ENCODE measurements around the gene MAN2B2.
A peak's percentile ranks its signal among the peaks of the same experiment; 100 is the strongest.

MAN2B2 gene

GRCh38 chr4:6563935-6564645 lies 10.9 kb upstream of the MAN2B2 start:
- Histone ChIP-seq H3K4me3 (ENCODE audit: low read depth, low read length) (peak overlapping the region; percentile 40), H3K9me3 (ENCODE audit: severe bottlenecking) (no peaks in the 10 kb centered on the region), H3K27ac (no peak overlapping the region), H3K36me3 (no peaks in the 10 kb centered on the region), H3K27me3 (ENCODE audit: insufficient read depth, low read depth, severe bottlenecking) (peaks cover 36% of the 10 kb centered on the region)
- DNase-seq, result peak; percentile 27
- TF ChIP-seq, protein P1, sequence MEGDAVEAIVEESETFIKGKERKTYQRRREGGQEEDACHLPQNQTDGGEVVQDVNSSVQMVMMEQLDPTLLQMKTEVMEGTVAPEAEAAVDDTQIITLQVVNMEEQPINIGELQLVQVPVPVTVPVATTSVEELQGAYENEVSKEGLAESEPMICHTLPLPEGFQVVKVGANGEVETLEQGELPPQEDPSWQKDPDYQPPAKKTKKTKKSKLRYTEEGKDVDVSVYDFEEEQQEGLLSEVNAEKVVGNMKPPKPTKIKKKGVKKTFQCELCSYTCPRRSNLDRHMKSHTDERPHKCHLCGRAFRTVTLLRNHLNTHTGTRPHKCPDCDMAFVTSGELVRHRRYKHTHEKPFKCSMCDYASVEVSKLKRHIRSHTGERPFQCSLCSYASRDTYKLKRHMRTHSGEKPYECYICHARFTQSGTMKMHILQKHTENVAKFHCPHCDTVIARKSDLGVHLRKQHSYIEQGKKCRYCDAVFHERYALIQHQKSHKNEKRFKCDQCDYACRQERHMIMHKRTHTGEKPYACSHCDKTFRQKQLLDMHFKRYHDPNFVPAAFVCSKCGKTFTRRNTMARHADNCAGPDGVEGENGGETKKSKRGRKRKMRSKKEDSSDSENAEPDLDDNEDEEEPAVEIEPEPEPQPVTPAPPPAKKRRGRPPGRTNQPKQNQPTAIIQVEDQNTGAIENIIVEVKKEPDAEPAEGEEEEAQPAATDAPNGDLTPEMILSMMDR (IDR thresholded peaks at IDR 0.05; ENCODE audit: low read depth, low read length), result no peak

- no peaks in the 10 kb centered on the region for H3K36me3 ChIP-seq
- no peaks in the 10 kb centered on the region for H3K9me3 ChIP-seq (ENCODE audit: severe bottlenecking)
- TF ChIP-seq, protein P1 (IDR thresholded peaks at IDR 0.05; ENCODE audit: low read depth, low read length), result no peak
- no peak overlapping the region for H3K27ac ChIP-seq
- no peak overlapping the region for H3K4me3 ChIP-seq (ENCODE audit: low read depth, low read length)
- H3K27me3 ChIP-seq (ENCODE audit: insufficient read depth, low read depth, severe bottlenecking), result peaks cover 35% of the 10 kb centered on the region
- DNase-seq, result no peak
These were observed 9.1 kb upstream of the MAN2B2 start for GRCh38 chr4:6565691-6566390.

- Histone ChIP-seq H3K36me3 (no peaks in the 10 kb centered on the region), H3K27ac (no peak overlapping the region), H3K27me3 (ENCODE audit: insufficient read depth, low read depth, severe bottlenecking) (peaks cover 31% of the 10 kb centered on the region), H3K4me3 (ENCODE audit: low read depth, low read length) (no peak overlapping the region), H3K9me3 (ENCODE audit: severe bottlenecking) (peaks cover under 1% of the 10 kb centered on the region)
- DNase-seq, result no peak
- TF ChIP-seq, protein P1 (IDR thresholded peaks at IDR 0.05; ENCODE audit: low read depth, low read length), result no peak
These were observed 8.4 kb upstream of the MAN2B2 start for GRCh38 chr4:6566391-6567190.

DNA sequence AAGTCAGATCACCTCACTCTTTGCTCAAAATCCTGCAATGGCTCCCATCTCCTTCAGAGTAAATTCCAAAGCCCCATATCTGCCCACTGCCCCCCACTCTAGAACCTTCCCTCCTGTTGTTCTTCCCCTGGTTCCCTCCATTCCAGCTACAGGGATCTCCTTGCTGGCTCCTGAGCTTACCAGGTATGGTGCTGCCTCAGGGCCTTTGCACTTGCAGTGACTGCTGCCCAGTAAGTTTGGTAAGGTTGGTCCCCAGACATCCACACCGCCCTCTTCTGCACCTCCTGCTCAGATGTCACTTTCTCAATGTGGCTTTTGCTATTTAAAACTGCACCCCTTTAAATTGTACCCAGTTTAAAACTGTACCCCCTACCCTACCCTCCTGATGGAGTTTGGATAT lies 7.8 kb upstream of the MAN2B2 start:
- Histone ChIP-seq H3K9me3 (ENCODE audit: severe bottlenecking) (peaks cover 2% of the 10 kb centered on the region), H3K27me3 (ENCODE audit: insufficient read depth, low read depth, severe bottlenecking) (peaks cover 25% of the 10 kb centered on the region), H3K36me3 (no peaks in the 10 kb centered on the region), H3K27ac (no peak overlapping the region), H3K4me3 (ENCODE audit: low read depth, low read length) (no peak overlapping the region)
- DNase-seq, result no peak
- TF ChIP-seq, protein P1 (IDR thresholded peaks at IDR 0.05; ENCODE audit: low read depth, low read length), result no peak

GRCh38 chr4:6568148-6568547 lies 6.8 kb upstream of the MAN2B2 start:
- TF ChIP-seq, protein P1 (IDR thresholded peaks at IDR 0.05; ENCODE audit: low read depth, low read length), result no peak
- peaks cover 2% of the 10 kb centered on the region for H3K9me3 ChIP-seq (ENCODE audit: severe bottlenecking)
- no peak overlapping the region for H3K4me3 ChIP-seq (ENCODE audit: low read depth, low read length)
- H3K36me3 ChIP-seq, result no peaks in the 10 kb centered on the region
- no peak overlapping the region for H3K27ac ChIP-seq
- peaks cover 16% of the 10 kb centered on the region for H3K27me3 ChIP-seq (ENCODE audit: insufficient read depth, low read depth, severe bottlenecking)
- DNase-seq, result no peak

Measured in WERI-Rb-1 (cell line).